H1 (cell line): ENCODE results near the gene RPS26. TPM values are rescaled to one million over a fixed set of nuclear protein-coding genes. Genes with fewer than 3 reads are reported as not detected.

Experiments used
- CHD7 ChIP-seq: fragments of 300-600 bp; sonication (generic); IDR thresholded peaks from 2 replicates; pipeline ENCODE4 v1.7.1; 2012; ENCODE audit warnings: low read length, moderate library complexity, mild to moderate bottlenecking, inconsistent platforms; ENCODE audit not compliant: insufficient replicate concordance
- CTCF ChIP-seq, 3 experiments: IDR thresholded peaks; 1 replicate in 2 of 3; 2 replicates in 1 of 3; pipeline versions ENCODE4 v1.5.1 to v1.6.1; 2011; ENCODE audit warnings: low read length in 3 of 3, mild to moderate bottlenecking in 3 of 3, inconsistent platforms in 2 of 3, low read depth in 1 of 3, moderate library complexity in 1 of 3; ENCODE audit not compliant: insufficient read depth in 1 of 3; ENCODE audit errors: control extremely low read depth in 1 of 3
- GTF2F1 ChIP-seq: IDR thresholded peaks from 2 replicates; pipeline ENCODE4 v1.6.1; 2012; ENCODE audit warnings: low read depth, low read length, improper control_type of control experiment, borderline replicate concordance
- HDAC6 ChIP-seq: IDR thresholded peaks from one replicate; pipeline ENCODE4 v1.7.1; 2012; ENCODE audit warnings: low read depth, mild to moderate bottlenecking, inconsistent platforms, low read length, moderate library complexity
- KDM4A ChIP-seq: IDR thresholded peaks from one replicate; pipeline ENCODE4 v1.7.1; 2012; ENCODE audit warnings: low read depth, mild to moderate bottlenecking, moderate library complexity, low read length, inconsistent platforms; ENCODE audit not compliant: severe bottlenecking
- SRF ChIP-seq: IDR thresholded peaks from 2 replicates; pipeline ENCODE4 v1.6.1; 2011; ENCODE audit warnings: mild to moderate bottlenecking, low read depth, low read length, moderate library complexity
- TBP ChIP-seq: IDR thresholded peaks from 2 replicates; pipeline ENCODE4 v1.6.1; 2011; ENCODE audit warnings: low read depth, low read length, improper control_type of control experiment
- ZNF274 ChIP-seq: IDR thresholded peaks from 2 replicates; pipeline ENCODE4 v1.7.0; 2012; ENCODE audit warnings: low read length, borderline replicate concordance; ENCODE audit errors: extremely low read depth
- polyA plus RNA-seq, 7 experiments: library from polyadenylated mRNA; depleted of rRNA in 3 of 7; stranded (reverse) in 5 of 7; unstranded in 2 of 7; fragments of >200 nt in 5 of 7; fragments of 200-250 nt in 2 of 7; gene quantifications; 1 replicate in 5 of 7; 2 replicates in 1 of 7; 4 replicates in 1 of 7; pipeline versions ENCODE4 v1.2.1 to v1.2.3, GENCODE V29; 2011 to 2013; ENCODE audit warnings: missing spikeins in 2 of 7, mixed read lengths in 2 of 7
- total RNA-seq: library from RNA; stranded (reverse); fragmentation: NEBNext Ultra II Directional; extraction: Animal tissue kit (Norgen Biotek cat#: 25700); gene quantifications from 2 replicates; pipeline ENCODE4 v1.2.1, GENCODE V29; 2021

Gene RPS26
- total and polyA plus RNA-seq, 2 of the 8 experiments (the other 6 are each of a cell fraction or from before 2014, with no cell fraction given) = 53.4 to 1,922 TPM

GRCh38 chr12:56082382-56082781 is 40.7 kb downstream of the RPS26 start (continued):
- TF ChIP-seq CHD7 (no peak), HDAC6 (no peak), GTF2F1 (no peak), KDM4A (no peak), SRF (no peak), ZNF274 (no peak), TBP (no peak), CTCF (IDR thresholded peaks at IDR 0.05; ENCODE audit: control extremely low read depth in 1 of 3, insufficient read depth in 1 of 3, low read depth in 1 of 3, low read length in 3 of 3) (no peak)
